PC-3 (cell line): ENCODE results near the gene ENPP7. TPM values are rescaled to one million over a fixed set of nuclear protein-coding genes. Genes with fewer than 3 reads are reported as not detected.

Experiments used
- ATAC-seq: fragments of 200-7000 bp; cut with Tn5 transposase; 2 replicates; pipeline ENCODE4 v1.9.1; 2020; ENCODE audit warnings: mild to moderate bottlenecking, moderate library complexity
- BruUV-seq: library from RNA; stranded (reverse); fragments of 400-500 nt; replicated peaks from 2 replicates; lab custom pipeline; 2021; lab: Mats Ljungman, UMichigan
- CTCF ChIA-PET: fragments of 300-600 bp; sonication (Branson Sonifier 250); formaldehyde crosslinking; loops from one replicate; lab custom pipeline; 2022; ENCODE audit warnings: antibody characterized with exemption; lab: Charles Lee
- POLR2A ChIA-PET: fragments of 300-600 bp; sonication (Branson Sonifier 250); formaldehyde crosslinking; loops from one replicate; lab custom pipeline; 2022; ENCODE audit warnings: antibody characterized with exemption; ENCODE audit not compliant: unreplicated experiment; lab: Charles Lee
- DNase-seq: peaks from one replicate; pipeline ENCODE4 v3.0.0-alpha.2; 2015
- H2AFZ ChIP-seq: fragments of 300-600 bp; sonication (generic); 2 replicates; pipeline ENCODE4 v1.6.0; 2016; ENCODE audit warnings: antibody characterized with exemption, low read length
- H3F3A ChIP-seq: fragments of 300-600 bp; sonication (generic); one replicate; pipeline ENCODE4 v1.6.0; 2017; ENCODE audit warnings: antibody characterized with exemption, low read length, control low read depth, mild to moderate bottlenecking; ENCODE audit not compliant: unreplicated experiment
- H3K27ac ChIP-seq: fragments of 300-600 bp; sonication (generic); 2 replicates; pipeline ENCODE4 v1.5.1; 2016; ENCODE audit warnings: mild to moderate bottlenecking, low read length
- H3K27me3 ChIP-seq: fragments of 300-600 bp; sonication (generic); 2 replicates; pipeline ENCODE4 v1.6.1; 2016; ENCODE audit warnings: low read length, mixed read lengths
- H3K36me3 ChIP-seq: fragments of 300-600 bp; sonication (generic); 2 replicates; pipeline ENCODE4 v1.6.1; 2016; ENCODE audit warnings: low read depth, mixed run types, low read length, mixed read lengths
- H3K4me1 ChIP-seq: fragments of 300-600 bp; sonication (generic); 2 replicates; pipeline ENCODE4 v1.5.1; 2016; ENCODE audit warnings: low read length; ENCODE audit not compliant: insufficient read depth
- H3K4me2 ChIP-seq: fragments of 300-600 bp; sonication (generic); 2 replicates; pipeline ENCODE4 v1.6.0; 2016; ENCODE audit warnings: low read length
- H3K4me3 ChIP-seq: fragments of 300-600 bp; sonication (generic); 2 replicates; pipeline ENCODE4 v1.5.1; 2016; ENCODE audit warnings: mild to moderate bottlenecking, low read length, mixed read lengths
- H3K79me2 ChIP-seq: fragments of 300-600 bp; sonication (generic); 2 replicates; pipeline ENCODE4 v1.6.1; 2017; ENCODE audit warnings: low read length, mixed read lengths
- H3K9ac ChIP-seq: fragments of 300-600 bp; sonication (generic); 2 replicates; pipeline ENCODE4 v1.6.0; 2016; ENCODE audit warnings: mild to moderate bottlenecking, low read length
- H3K9me2 ChIP-seq: fragments of 300-600 bp; sonication (generic); replicated peaks from 2 replicates; pipeline ENCODE4 v1.6.1; 2016; ENCODE audit warnings: mixed run types, low read length, mixed read lengths
- H3K9me3 ChIP-seq: fragments of 300-600 bp; sonication (generic); 2 replicates; pipeline ENCODE4 v1.6.1; 2016; ENCODE audit warnings: low read length, mixed read lengths
- H4K20me1 ChIP-seq: fragments of 300-600 bp; sonication (generic); 2 replicates; pipeline ENCODE4 v1.6.1; 2016; ENCODE audit warnings: low read length, mixed read lengths
- CTCF ChIP-seq: fragments of 300-600 bp; sonication (generic); conservative IDR thresholded peaks from 2 replicates; pipeline ENCODE4 v1.5.1; 2017; ENCODE audit warnings: antibody characterized with exemption, low read depth, mild to moderate bottlenecking, low read length
- EZH2 ChIP-seq: fragments of 300-600 bp; sonication (generic); IDR thresholded peaks from one replicate; pipeline ENCODE4 v1.6.1; 2017; ENCODE audit warnings: antibody characterized with exemption, mild to moderate bottlenecking, low read length; ENCODE audit not compliant: unreplicated experiment
- EZH2phosphoT487 ChIP-seq: fragments of 300-600 bp; sonication (generic); IDR thresholded peaks from 2 replicates; pipeline ENCODE4 v1.6.1; 2018; ENCODE audit warnings: mild to moderate bottlenecking, antibody characterized with exemption, low read length, borderline replicate concordance
- intact Hi-C: fragments of 100-400 bp; cut with micrococcal nuclease; formaldehyde crosslinking; loops from 2 replicates; pipeline ENCODE4 v1.9.0; 2023
- total RNA-seq: library from RNA; depleted of rRNA; stranded (reverse); fragments of >200 nt; gene quantifications from 2 replicates; pipeline ENCODE4 v1.2.3, GENCODE V29; 2014

ENPP7 gene
- total RNA-seq, 1 experiment from 2014 or later = not detected

GRCh38 chr17:79747508-79748294 is 17.0 kb downstream of the ENPP7 start:
- DNase-seq (no peak), ATAC-seq (no peak)
- H3K4me3 ChIP-seq = no peak overlapping the region
- POLR2A ChIA-PET = no interaction called here
- no peak overlapping the region for H2AFZ ChIP-seq
- peak overlapping the region; percentile 29; the same call in 1 of the 2 replicates for H3K4me2 ChIP-seq
- TF ChIP-seq CTCF (no peak), EZH2phosphoT487 (no peak), EZH2 (no peak)
- no peaks in the 10 kb centered on the region for H3K9me2 ChIP-seq
- BruUV-seq = no TSS peak
- H3K4me1 ChIP-seq = peaks cover 49% of the 10 kb centered on the region
- H3K27ac ChIP-seq = no peak overlapping the region
- H3F3A ChIP-seq = peaks cover 7% of the 10 kb centered on the region
- H3K9ac ChIP-seq = no peak overlapping the region
- no peaks in the 10 kb centered on the region for H3K36me3 ChIP-seq
- no peaks in the 10 kb centered on the region for H3K79me2 ChIP-seq
- intact Hi-C loops = loop anchor here (10.0 kb wide), 1 partner anchor 87 kb away; the partner anchor contains the start of gene CBX4
- H3K9me3 ChIP-seq = no peaks in the 10 kb centered on the region
- 0 out of 2 replicates have a peak, but pooled peaks cover 3% of the 10 kb centered on the region for H3K27me3 ChIP-seq
- no peaks in the 10 kb centered on the region for H4K20me1 ChIP-seq
- CTCF ChIA-PET = no interaction called here

- ATAC-seq = no peak
- CTCF ChIA-PET = interaction anchor here (0.6 kb wide), 1 partner anchor 580 kb away, joined by 3 read pairs; no protein-coding TSS in a partner anchor
- POLR2A ChIA-PET = no interaction called here
These were observed 17.8 kb downstream of the ENPP7 start for GRCh38 chr17:79748295-79749099.

More at GRCh38 chr17:79748295-79749099, 17.8 kb downstream of the ENPP7 start:
- Histone ChIP-seq H3K4me1 (peaks cover 49% of the 10 kb centered on the region), H3K9ac (no peak overlapping the region), H3K9me2 (no peaks in the 10 kb centered on the region), H3K4me3 (no peak overlapping the region), H4K20me1 (no peaks in the 10 kb centered on the region), H3F3A (peaks cover 7% of the 10 kb centered on the region), H3K9me3 (no peaks in the 10 kb centered on the region), H3K4me2 (no peak overlapping the region), H2AFZ (no peak overlapping the region), H3K36me3 (no peaks in the 10 kb centered on the region), H3K27me3 (0 out of 2 replicates have a peak, but pooled peaks cover 3% of the 10 kb centered on the region), H3K79me2 (no peaks in the 10 kb centered on the region), H3K27ac (no peak overlapping the region)
- BruUV-seq = no TSS peak
- TF ChIP-seq CTCF (no peak), EZH2phosphoT487 (no peak), EZH2 (no peak)
- intact Hi-C loops = loop anchor here (10.0 kb wide), 1 partner anchor 86 kb away; the partner anchor contains the start of gene CBX4
- no peak for DNase-seq
